Stimulated activated CD4-positive, alpha-beta T cell treated with anti-CD3 and anti-CD28 coated beads, Interleukin-2, amount 100 ng/mL, for 4 hours (primary cell): ENCODE measurements around the gene DAPK1.

Experiments
- DNase-seq: peaks from one replicate; pipeline ENCODE4 v3.0.0-alpha.2; 2020; ENCODE audit warnings: low read depth

DAPK1 gene

GRCh38 chr9:87643778-87644570 is 146.3 kb downstream of the DAPK1 start:
- no peak for DNase-seq

- no peak for DNase-seq
These were observed 147.0 kb downstream of the DAPK1 start for GRCh38 chr9:87644659-87645058.

GRCh38 chr9:87646546-87646945 is 148.9 kb downstream of the DAPK1 start:
- DNase-seq, result no peak

- no peak for DNase-seq
These were observed 149.4 kb downstream of the DAPK1 start for GRCh38 chr9:87647114-87647513.

- no peak for DNase-seq
These were observed 150.9 kb downstream of the DAPK1 start for GRCh38 chr9:87648606-87649005.

GRCh38 chr9:87650611-87651295 is 153.1 kb downstream of the DAPK1 start:
- no peak for DNase-seq

GRCh38 chr9:87651431-87651830 is 153.8 kb downstream of the DAPK1 start:
- DNase-seq, result no peak

- no peak for DNase-seq
These were observed 156.3 kb downstream of the DAPK1 start for GRCh38 chr9:87653941-87654340.

GRCh38 chr9:87655731-87656130 is 158.1 kb downstream of the DAPK1 start:
- DNase-seq, result no peak

GRCh38 chr9:87656485-87656884 is 158.8 kb downstream of the DAPK1 start:
- no peak for DNase-seq

GRCh38 chr9:87657190-87657589 is 159.5 kb downstream of the DAPK1 start:
- no peak for DNase-seq

- no peak for DNase-seq
These were observed 160.2 kb downstream of the DAPK1 start for GRCh38 chr9:87657893-87658292.

- no peak for DNase-seq
These were observed 160.8 kb downstream of the DAPK1 start for GRCh38 chr9:87658511-87658910.

GRCh38 chr9:87659534-87660419 is 162.1 kb downstream of the DAPK1 start:
- DNase-seq, result no peak

GRCh38 chr9:87661241-87661640 is 163.6 kb downstream of the DAPK1 start:
- no peak for DNase-seq

GRCh38 chr9:87662808-87663528 is 165.3 kb downstream of the DAPK1 start:
- peak; percentile 19 for DNase-seq

GRCh38 chr9:87663556-87663955 is 165.9 kb downstream of the DAPK1 start:
- no peak for DNase-seq

- no peak for DNase-seq
These were observed 166.7 kb downstream of the DAPK1 start for GRCh38 chr9:87664153-87665060.

GRCh38 chr9:87665505-87665904 is 167.8 kb downstream of the DAPK1 start:
- DNase-seq, result no peak

GRCh38 chr9:87667164-87667738 is 169.6 kb downstream of the DAPK1 start:
- DNase-seq, result no peak
